Inflammatory macrophage treated with lipopolysaccharide for 4 hours (primary cell): ENCODE data around the gene RUSF1.
"Not testable (repeated sequence)": the region's sequence is repeated elsewhere in the genome, so short reads cannot be mapped to it uniquely, and the experiment has no call there.

Source experiments
- DNase-seq: peaks from one replicate; pipeline ENCODE4 v3.0.0-alpha.2; 2020

The RUSF1 gene

DNA sequence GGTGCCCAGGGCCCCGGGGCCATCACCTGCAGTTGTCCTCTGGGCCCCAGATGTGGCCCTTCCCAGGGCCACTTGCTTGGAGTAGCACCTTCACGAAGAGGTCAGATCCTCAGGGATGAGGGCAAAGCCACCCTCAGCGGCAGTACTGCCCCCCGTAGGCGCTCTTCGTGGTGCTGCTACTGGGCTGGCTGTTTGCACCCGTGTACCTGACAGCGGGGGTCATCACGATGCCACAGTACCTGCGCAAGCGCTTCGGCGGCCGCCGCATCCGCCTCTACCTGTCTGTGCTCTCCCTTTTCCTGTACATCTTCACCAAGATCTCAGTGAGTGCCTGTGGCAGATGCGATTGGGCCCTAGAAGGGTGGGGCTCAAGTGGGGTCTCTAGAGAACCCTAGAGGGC is 22.6 kb downstream of the RUSF1 start:
- DNase-seq: no peak

DNA sequence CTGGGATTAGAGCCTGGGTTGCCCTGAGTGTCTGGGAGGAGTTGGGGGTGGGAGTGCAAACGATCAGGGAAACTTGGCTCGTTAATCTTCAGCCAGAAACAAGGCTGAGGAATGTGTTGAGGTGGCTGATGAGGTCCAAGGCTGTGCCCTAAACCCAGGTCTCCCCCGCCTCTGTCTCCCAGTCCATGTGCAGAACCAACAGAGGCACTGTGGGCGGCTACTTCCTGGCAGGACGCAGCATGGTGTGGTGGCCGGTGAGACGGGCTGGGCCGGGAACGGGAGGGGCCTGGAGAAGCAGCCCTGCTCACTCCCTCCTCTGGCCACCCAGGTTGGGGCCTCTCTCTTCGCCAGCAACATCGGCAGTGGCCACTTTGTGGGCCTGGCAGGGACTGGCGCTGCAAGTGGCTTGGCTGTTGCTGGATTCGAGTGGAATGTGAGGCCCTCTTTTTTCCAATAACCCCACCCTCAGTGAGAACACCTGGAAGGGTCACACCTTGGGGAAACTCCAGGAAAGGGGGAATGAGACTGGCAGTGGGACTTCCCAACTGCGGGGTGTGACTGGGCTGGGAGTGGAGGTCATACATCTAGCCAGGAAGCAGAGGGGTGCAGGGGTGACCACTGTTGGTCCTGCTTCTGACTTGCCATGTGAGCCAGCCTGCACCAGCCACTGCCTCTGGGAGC is 23.6 kb downstream of the RUSF1 start:
- DNase-seq: no peak

DNA sequence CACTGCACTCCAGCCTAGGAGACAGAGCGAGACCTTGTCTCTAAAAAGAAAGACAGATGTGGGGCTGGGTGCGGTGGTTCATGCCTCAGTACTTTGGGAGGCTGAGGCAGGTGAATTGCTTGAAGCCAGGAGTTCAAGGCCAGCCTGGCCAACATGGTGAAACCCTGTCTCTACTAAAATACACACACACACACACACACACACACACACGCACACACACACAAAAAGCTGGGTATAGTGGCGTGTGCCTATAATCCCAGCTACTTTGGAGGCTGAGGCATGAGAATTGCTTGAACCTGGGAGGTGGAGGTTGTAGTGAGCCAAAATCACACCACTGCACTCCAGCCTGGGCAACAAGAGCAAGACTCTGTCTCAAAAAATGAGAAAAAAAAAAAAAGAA is 24.1 kb downstream of the RUSF1 start:
- not testable (repeated sequence) for DNase-seq

DNA sequence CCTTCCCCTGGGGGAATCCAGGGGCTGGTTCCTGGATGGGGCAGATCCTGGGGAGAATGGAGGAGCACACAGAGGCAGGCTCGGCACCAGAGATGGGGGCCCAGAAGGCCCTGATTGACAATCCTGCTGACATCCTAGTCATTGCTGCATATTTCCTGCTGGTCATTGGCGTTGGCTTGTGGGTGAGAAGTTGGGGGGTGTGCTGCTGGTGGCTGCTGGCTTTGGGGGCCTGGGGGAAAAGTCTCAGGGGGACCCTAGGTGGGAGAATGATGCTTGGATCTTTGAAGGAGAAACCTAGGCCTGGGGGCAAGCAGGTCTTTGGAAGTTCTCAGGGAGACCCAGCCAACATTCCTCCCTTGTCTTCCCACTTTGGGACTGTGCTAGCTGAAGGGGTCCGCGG is 25.1 kb downstream of the RUSF1 start, which contains the start of gene SLC5A2:
Gene SLC5A2 (plus strand): TSS at position 43 of the 400 bp plus-strand sequence. CDS start 14 bp downstream, at position 57.
- no peak for DNase-seq

DNA sequence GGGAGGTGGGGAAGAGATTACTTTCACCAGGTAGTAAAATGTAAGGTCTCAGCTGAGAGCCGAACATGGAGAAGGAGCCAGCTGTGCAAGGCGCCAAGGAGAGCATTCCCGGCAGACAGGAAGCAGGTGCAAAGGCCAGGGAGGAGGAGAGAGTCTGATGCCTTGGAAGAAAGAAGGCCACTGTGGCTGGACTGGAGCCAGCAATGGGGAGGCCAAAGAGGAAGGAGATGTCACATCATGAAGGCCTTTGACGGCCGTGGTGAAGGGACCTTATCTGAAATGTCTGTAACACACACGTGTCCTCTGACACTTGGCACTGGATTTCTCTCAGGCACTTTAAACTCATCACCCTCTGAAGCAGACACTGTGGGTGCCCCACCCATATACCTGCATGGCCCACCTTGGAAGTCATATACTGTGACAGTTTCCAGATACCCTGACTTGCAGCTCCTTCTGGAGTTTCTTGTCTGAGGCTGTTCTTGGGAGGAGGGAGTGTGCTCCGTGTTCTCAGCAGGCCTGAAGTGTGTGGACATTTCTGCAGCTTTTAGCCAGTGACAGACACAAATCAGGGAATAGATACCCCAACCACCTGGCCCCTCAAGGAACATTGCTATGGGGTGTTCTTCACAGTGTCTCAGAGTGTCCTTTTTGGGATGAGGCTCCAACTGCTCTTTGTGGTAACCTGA is 27.2 kb downstream of the RUSF1 start:
- DNase-seq: peak; percentile 9

DNA sequence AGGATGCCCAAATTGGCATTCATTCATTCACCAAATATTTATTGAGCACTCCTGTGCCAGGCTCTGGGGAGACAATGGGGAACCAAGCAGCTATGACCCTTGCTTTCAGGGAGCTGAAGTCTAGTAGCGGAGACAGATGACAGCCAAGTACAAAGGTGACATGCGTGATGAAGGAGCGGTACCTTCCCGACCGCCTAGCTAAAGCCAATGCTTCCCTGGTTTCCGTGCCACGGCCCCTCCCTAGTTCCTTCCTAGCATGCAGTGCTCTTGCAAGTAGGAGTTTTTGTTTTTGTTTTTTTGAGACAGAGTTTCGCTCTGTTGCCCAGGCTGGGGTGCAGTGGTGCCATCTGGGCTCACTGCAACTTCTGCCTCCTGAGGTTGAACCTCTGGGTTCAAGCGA is 28.4 kb downstream of the RUSF1 start:
- DNase-seq: no peak

DNA sequence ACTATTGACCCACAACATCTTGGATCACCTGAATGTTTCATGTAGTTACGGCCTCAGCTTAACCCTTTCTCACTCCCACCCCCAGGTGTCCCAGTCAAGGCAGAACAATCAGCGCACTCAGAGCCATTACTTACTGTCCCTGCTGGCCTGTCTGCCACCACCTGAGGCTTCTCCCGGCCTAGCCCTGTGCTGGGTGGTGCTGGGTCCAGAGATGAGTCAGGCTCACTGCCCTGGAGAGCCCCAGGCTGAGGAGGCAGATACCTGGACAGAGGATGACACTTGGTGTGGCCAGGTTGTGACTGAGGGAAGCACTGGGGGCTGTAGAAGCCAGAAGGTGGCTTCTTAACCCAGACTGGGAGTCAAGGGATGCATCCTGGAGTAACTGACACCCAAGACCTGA is 29.2 kb downstream of the RUSF1 start:
- no peak for DNase-seq

DNA sequence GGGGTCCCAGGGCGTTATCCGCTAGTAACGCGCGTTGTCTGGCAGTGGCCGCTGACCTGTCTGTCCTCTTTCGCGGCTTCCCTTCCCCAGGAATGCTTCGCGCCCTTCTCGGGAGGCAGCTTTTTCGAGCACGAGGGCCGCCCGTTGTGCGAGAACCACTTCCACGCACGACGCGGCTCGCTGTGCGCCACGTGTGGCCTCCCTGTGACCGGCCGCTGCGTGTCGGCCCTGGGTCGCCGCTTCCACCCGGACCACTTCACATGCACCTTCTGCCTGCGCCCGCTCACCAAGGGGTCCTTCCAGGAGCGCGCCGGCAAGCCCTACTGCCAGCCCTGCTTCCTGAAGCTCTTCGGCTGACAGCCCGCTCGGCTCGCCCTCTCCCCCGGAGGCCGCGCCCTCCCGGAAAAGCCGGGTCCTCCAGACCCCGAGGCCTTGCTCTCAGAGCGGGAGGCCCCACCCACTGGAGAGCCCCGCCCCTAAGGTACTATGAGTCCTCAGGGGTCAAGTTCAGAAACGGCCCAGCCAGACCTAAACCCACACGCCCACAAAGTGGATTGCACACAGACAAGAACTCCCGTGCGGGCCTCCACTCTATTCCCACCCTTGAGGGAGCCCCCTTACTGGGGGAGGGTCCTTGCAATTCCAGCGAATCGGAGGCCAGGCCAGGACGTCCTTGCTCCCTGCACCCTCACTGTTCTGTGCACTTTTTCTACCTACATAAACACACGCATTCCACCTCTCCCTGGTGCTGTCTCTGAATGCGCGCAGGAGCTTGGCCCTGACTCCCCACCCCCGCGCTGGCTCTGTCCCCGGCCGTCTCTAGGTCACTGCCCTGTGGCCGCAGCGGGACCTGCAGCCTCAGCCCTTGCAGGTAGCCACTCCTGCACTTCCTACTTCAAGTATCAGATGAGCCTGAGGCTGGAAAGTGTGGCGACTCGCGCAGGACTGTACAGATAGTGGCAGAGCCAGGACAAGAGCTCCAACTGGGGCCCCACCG is 30.7 kb downstream of the RUSF1 start:
- DNase-seq: peak; percentile 14

DNA sequence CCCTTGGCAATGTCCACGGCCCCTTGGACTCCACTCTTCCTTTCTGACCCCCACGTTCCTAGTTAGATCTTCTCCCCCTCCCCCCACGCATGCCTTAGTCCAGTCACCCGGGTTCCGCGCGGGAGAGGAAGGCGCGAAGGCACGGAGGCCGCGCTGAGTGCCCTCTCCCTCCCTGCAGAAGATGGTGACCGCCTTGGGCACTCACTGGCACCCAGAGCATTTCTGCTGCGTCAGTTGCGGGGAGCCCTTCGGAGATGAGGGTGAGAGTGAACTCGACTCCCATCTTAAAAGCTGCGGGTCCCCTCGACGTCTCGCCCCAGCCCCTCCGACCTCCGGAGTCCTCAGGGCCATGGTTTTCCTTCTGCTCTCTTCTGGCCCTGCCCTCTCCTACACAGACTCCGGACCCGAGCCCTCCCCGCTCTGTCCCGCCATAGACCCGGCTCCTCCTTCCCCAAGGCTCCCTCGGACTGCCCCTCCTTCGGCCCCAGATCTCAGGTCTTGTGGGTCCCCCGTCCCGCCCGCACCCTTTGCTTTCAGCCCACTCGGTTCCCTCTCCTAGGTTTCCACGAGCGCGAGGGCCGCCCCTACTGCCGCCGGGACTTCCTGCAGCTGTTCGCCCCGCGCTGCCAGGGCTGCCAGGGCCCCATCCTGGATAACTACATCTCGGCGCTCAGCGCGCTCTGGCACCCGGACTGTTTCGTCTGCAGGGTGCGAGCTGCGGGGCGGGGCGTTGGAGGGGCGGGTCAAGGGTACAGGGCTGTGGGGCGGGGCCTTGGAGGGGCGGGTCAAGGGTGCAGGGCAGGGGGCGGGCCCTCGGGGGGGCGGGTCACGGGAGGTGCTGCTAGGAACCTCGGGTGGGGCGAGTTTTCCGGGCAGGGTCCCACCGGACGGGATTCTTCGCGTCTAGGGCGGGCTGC is 31.6 kb downstream of the RUSF1 start:
- peak; percentile 64 for DNase-seq

DNA sequence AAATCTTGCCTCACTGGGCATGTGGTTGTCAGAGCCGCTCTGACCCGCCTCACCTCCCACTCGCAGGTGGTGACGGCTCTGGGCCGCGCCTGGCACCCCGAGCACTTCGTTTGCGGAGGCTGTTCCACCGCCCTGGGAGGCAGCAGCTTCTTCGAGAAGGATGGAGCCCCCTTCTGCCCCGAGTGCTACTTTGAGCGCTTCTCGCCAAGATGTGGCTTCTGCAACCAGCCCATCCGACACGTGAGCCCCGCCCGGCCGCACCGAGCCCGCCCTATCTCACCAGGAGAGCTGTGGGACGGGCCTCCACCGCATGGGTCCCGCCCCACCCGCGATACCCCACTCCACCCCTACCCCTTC is 32.3 kb downstream of the RUSF1 start:
- DNase-seq: no peak

DNA sequence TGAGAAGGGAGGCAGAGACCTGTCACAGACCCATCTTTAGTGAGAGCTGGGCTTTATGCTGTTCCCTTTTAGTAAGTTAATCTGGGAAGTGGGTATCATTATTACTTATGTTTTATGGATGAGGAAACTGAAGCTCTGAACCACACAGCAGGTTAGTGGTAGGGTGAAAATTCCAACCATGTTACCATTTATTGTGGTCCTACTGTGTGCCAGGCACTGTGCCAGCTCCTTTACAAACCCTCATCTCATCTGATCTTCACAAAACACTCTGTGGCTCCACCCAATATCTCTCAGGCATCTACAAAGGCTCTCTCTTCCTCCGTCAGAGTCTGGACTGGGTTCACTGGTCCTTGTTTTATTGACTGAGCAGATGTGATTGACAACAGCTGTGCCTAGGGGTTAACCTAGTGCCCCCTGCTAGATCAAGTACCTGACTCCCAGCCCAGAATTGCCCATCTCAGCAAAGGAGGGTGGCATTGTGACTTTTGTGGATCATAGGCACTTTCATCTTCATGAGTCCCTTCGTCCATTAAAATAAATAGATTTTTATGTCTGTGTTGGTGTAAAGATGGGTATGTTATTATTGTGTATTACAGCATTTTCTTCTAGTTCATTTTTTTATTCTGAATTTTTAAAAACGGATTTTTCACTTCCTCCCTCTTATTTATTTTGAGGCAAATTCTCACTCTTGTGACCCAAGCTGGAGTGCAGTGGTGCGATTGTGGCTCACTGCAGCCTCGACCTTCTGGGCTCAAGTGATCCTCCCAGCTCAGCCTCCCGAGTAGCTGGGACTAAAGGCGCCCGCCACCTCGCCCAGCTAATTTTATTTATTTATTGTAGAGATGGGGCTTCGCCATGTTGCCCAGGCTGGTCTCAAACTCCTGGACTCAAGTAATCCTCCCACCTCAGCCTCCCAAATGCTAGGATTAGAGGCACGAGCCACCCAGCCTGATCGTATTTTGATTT is 33.1 kb downstream of the RUSF1 start:
- DNase-seq: no peak

DNA sequence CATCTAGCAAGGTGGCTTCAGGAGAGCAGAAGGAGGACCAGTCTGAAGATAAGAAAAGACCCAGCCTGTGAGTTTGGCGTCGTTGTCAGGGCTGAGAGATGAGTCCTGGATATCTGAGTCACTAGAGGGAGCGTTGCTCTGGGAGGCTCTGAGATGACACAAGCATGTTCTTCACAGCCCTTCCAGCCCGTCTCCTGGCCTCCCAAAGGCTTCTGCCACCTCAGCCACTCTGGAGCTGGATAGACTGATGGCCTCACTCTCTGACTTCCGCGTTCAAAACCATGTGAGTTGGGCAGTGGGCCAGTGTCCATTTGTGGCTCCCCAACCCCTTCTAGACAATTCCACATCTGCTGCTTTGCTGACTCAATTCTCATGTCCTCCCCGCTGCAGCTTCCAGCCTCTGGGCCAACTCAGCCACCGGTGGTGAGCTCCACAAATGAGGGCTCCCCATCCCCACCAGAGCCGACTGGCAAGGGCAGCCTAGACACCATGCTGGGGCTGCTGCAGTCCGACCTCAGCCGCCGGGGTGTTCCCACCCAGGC is 33.9 kb downstream of the RUSF1 start:
- no peak for DNase-seq

DNA sequence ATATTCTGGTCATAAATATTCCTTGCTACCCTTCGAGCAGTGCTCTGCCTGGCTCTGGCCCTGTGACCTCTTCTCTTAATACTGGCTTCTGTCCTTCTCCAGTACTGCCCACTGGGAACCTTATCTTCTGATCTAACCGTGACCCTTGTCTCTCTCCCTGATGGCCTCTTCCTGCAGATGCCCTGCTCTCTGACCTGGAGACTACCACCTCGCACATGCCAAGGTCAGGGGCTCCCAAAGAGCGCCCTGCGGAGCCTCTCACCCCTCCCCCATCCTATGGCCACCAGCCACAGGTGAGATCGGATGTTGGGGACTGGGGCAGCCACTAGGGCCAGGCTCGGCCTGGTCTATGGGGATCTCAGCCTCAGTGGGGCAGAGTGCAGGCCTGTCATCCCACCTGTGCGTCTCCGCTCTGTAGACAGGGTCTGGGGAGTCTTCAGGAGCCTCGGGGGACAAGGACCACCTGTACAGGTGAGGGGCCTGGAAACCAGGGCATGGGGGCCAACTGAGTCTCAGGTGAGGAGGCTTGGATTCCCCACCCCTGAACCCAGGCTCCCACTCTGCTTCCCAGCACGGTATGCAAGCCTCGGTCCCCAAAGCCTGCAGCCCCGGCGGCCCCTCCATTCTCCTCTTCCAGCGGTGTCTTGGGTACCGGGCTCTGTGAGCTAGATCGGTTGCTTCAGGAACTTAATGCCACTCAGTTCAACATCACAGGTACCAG is 34.8 kb downstream of the RUSF1 start:
- DNase-seq: no peak

DNA sequence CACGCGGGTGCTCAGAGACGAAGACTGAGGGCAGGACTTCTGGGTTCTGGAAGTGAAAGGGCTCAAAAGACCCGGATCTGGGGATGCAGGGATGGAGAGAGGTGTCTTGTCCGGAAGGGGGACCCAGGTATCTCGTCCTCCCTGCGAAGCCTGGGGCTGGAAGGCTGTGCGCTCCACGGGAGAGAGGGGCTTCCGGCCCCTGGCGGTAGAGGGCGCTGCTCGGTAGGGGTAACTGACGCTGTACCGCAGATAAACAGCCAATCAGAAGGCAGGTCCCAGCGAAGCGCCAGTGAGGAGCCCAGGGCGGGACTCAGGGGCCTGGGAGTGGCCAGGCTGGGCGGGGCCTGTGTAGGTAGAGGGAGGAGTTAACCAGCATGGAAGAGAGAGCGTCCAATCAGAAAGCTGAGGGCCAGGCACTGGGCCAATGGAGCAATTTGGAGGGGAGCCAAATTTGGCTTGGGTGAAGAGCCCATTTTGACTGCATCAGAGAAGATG is 35.4 kb downstream of the RUSF1 start:
- peak; percentile 52 for DNase-seq

DNA sequence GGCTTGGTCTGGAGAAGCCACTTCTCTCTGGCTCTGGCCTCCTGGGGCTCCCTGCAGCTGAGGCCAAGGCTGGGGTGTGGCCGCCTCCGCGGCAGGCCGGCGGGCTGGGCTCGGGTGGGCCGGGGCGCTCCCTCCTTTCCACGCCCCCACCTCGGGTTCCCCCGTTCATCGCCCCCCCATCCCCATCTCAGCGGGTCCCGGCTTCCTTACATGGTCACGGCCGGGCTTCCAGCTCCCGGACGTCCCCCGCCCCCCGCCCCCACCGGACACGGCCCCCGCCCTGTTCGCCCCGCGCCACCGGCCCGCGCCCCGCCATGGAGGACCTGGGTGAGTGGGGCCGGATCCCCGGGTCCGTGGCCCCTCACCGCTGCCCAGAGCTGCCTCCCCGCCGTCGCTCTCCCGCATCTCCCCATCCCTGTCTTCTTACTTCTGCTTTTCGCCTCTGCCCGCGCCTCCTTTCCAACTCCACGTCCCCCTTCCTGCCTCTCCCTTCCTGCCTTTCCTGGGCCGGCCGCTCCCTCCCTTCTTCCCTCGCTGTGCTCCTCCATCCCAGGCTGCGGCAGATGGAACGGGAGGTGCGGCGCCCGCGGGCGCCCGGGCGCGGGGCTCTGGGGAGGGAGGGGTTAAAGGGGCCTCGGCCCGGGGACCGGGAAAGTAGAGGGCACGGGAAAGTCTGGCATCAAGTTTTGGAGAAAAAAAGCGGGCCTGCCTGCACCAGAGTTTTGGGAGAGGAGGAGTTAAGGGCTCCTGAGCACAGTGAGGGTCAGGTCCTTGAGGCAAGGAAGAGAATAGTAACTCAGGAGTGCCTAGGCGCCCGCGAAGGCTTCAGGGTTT is 36.1 kb downstream of the RUSF1 start, which contains the start of gene TGFB1I1:
Gene TGFB1I1 (plus strand): TSS at position 278 of the 834 bp plus-strand sequence. CDS start 37 bp downstream, at position 315.
- DNase-seq: no peak

DNA sequence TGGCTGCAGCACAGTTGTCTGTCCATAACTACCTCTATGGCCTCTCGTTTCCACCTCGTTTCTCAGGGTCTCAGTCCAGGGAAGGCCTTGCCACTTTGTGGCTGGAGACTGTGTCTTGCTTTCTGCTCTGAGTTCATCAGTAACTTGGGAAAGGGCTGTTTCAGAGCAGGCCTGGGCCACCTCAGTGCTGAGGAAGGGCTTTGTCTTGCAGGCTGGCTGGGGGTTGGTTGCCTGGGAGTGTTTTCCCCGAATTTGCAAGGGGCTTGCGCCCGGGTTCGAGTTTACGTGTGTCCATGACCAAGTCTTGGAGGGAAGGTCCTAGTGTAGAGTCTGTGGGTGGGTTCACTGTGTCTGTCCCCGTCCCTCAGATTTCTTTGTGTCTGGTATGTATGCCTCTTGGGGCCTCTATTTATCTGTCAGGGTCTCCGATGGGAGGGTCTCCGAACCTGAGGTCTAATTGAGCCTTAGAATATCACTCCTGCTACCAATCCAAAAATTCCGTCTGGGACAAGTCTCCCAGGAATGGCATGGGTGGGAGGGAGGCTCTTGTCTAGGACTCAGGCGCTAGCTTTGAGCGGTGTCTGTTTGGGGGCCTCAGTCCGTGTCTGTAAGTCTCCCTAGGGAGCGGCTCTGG is 36.8 kb downstream of the RUSF1 start:
- DNase-seq: no peak

DNA sequence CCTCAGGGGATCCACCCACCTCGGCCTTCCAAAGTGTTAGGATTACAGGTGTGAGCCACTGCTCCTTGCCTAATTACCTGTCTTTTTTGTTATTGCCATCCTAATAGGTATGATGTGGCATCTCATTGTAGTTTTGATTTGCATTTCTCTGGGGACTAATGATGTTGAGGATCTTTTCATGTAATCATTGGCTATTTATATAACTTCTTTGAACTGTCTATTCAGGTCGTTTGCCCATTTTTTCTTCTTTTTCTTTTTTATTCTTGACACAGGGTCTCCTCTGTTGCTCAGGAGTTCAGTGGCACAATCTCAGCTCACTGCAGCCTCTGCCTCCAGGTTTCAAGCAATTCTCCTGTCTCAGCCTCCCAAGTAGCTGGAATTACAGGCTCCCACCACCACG is 37.6 kb downstream of the RUSF1 start:
- DNase-seq: no peak

DNA sequence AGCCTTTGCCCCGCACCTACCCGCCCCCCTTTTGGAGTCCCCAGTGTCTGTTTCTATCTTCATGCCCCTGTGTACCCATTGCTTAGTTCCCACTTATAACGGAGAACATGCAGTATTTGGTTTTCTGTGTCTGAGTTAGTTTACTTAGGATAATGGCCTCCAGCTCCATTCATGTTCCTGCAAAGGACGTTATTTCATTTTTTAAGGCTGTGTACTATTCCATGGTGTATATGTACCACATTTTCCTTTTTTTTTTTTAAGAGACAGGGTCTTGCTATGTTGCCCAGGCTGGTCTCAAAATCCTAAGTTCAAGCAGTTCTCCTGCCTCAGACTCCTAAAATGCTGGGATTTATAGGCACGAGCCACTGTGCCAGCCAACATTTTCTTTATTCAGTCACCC is 40.3 kb downstream of the RUSF1 start:
- no peak for DNase-seq
